ENCODE data around the gene TRIM28. TPM values are rescaled to one million over a fixed set of nuclear protein-coding genes. Genes with fewer than 3 reads are reported as not detected.
A peak's percentile ranks its signal among the peaks of the same experiment; 100 is the strongest.

The TRIM28 gene
- total and polyA plus RNA-seq, 9 of the 15 experiments (the other 6 are each of a cell fraction or from before 2014, with no cell fraction given): 12.1 to 797 (median 490) TPM

DNA sequence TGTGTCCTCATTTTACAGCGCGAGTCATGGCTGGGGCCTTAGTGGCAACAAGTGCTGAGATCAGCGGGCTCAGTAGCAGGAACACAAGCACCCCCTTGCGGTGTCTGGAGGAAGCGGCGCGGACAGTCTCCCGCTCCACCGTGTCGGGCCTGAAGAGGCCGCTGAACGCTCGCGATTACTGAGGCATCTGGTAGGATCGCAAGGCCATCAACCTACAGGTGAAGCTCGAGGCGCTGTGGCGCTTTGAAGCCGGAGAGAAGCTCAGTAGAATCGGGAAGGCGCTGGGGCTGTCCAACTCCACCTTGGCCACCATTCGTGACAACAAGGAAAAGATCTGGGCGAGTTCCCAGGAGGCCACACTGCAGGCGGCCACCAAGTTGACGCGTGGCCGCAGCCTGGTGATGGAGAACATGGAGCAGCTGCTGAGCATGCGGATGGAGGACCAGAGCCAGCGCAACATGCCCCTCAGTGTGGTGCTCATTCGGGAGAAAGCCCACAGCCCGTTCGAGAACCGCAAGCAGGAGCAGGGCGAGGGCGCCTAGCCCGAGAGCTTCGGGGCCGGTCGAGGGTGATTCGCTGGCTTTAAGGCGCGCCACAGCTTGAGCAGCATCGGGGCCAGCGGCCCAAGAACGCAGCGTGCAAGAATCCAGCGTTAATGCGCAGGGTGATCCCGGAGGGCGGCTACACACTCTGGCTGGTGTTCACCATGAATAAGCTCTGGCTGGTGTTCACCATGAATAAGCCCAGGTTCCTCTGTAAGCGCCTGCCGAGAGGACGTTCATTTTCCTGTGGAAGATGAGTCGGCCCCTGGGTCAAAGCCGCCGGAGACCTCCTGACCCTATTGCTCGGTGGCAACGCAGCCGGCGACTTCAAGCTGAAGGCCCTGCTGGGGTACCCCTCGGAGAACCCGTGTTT is 37.6 kb downstream of the TRIM28 start (continued):
- TF ChIP-seq E2F8 (IDR thresholded peaks at IDR 0.05; ENCODE audit: low read depth, partially characterized antibody) (peak; percentile 73), BCLAF1 (IDR thresholded peaks at IDR 0.05; ENCODE audit: borderline replicate concordance in 1 of 2, control insufficient read depth in 1 of 2, low read depth in 2 of 2, low read length in 1 of 2) (0 out of 4 replicates have a peak, but pooled peaks of 1 of the 2 experiments have one; percentile 69), ILK (tag; IDR thresholded peaks at IDR 0.05; ENCODE audit: borderline replicate concordance, low read depth) (no peak), KDM2B (CRISPR knock-in tag; IDR thresholded peaks at IDR 0.05) (no peak), KDM4B (IDR thresholded peaks at IDR 0.05; ENCODE audit: borderline replicate concordance in 2 of 2, low read depth in 1 of 2) (peak in 1 of 2 experiments; percentile 54; a peak in 1 of 4 replicates), ZNF592 (IDR thresholded peaks at IDR 0.05) (peak; percentile 92)

Measured in K562 (cell line).